Tibial nerve (tissue), 4 donors: ENCODE data around the gene FAM114A1.

Experiments
- EP300 ChIP-seq, 2 donors: sonication (generic); formaldehyde crosslinking; IDR thresholded peaks; one replicate each; pipeline ENCODE4 v1.6.1; 2017; ENCODE audit warnings: antibody characterized with exemption in 2 of 2, mild to moderate bottlenecking in 1 of 2
- POLR2A ChIP-seq, 2 donors: fragments of 450-650 bp; IDR thresholded peaks; one replicate each; pipeline ENCODE4 v1.6.1; 2017; ENCODE audit warnings: antibody characterized with exemption in 2 of 2, mild to moderate bottlenecking in 2 of 2, moderate library complexity in 2 of 2
- TF ChIP-seq, protein P1 (sequence below), 5 experiments: fragments of 200-600 bp in 3 of 5; fragments of 450-650 bp in 2 of 5; sonication (generic) in 3 of 5; IDR thresholded peaks; one replicate each; pipeline ENCODE4 v1.5.1; 2016 to 2019; ENCODE audit warnings: antibody characterized with exemption in 5 of 5, mild to moderate bottlenecking in 3 of 5, moderate library complexity in 2 of 5

DNA sequence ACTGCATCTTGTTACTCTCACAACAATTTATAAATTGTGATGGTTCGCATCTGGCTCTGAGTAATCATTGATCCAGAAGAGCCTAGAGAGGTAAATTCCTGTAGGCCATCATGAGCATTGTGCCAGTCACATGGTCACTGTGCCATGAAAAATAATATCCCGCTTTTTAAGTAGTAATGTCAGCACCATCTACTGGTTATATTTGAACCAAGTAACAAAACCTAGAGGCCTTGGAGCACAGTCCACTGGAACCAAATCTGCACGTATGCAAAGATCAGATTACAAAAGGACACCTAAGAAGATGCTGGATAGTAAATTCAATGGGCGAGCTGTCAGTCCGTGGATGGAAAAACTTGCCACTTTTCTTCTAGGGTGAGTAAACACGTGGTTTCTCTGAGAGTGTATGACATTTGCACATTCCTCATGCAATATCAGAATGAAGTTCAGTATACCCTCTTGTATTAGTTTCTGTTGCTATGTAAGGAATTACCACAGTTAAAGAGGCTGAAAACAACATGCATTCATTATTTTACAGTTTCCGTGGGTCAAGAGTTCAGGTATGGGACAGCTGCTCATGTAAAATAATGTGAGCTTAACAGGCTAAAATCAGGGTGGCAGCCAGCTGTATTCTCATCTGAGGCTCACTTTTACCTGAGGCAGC is 26.8 kb downstream of the FAM114A1 start:
- TF ChIP-seq, protein P1, sequence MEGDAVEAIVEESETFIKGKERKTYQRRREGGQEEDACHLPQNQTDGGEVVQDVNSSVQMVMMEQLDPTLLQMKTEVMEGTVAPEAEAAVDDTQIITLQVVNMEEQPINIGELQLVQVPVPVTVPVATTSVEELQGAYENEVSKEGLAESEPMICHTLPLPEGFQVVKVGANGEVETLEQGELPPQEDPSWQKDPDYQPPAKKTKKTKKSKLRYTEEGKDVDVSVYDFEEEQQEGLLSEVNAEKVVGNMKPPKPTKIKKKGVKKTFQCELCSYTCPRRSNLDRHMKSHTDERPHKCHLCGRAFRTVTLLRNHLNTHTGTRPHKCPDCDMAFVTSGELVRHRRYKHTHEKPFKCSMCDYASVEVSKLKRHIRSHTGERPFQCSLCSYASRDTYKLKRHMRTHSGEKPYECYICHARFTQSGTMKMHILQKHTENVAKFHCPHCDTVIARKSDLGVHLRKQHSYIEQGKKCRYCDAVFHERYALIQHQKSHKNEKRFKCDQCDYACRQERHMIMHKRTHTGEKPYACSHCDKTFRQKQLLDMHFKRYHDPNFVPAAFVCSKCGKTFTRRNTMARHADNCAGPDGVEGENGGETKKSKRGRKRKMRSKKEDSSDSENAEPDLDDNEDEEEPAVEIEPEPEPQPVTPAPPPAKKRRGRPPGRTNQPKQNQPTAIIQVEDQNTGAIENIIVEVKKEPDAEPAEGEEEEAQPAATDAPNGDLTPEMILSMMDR (IDR thresholded peaks at IDR 0.05): no peak
- TF ChIP-seq POLR2A (IDR thresholded peaks at IDR 0.05): no peak
- no peak for TF ChIP-seq EP300 (IDR thresholded peaks at IDR 0.05)
